ENCODE results near the gene RMI2. TPM values are rescaled to one million over a fixed set of nuclear protein-coding genes. Genes with fewer than 3 reads are reported as not detected.

RMI2 gene
- total RNA-seq: 1 to 10 TPM in 4 of 6 donors, under 1 TPM in 2; 0.35 to 3.2 (median 1.2) TPM
- polyA plus RNA-seq: 1 to 10 TPM in 1 of 2 donors, under 1 TPM in 1; 0.65 to 1.5 TPM

DNA sequence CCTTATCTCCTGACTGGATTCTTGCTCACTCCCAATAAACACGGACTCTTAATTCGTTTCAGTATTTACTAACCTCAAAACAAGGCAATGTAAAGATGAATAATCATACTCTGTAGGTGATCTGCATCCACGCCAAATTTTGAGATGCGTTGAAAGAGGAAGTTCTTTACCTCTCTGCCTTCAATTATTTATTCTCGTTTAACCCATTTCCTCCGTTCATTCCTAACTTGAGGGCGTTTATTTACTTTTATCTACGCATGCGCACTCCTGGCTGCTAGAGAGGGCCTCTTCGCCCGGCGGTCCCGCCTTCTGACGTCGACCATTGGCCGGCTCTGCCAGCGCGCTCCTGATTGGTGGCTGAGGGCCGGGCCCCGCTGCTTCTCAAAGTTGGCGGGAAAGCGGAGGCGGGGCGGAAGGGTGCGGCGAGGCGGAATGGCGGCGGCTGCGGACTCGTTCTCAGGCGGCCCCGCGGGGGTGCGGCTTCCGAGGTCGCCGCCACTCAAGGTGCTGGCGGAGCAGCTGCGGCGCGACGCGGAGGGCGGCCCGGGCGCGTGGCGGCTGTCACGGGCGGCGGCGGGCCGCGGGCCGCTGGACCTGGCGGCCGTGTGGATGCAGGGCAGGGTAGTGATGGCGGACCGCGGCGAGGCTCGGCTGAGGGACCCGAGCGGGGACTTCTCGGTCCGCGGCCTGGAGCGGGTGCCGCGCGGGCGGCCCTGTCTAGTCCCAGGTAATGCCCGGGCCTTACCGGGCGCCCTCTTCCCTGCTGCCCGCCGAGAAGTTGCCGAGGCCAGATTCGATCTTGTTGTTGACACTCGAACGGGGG is at the start of gene RMI2:
TSS of gene RMI2 (plus strand) at position 420 of the 823 bp plus-strand sequence. CDS start at position 433, 13 bp downstream.
- intact Hi-C loops (cut with DNase I): no loop called here
- ATAC-seq (peak; percentile 99 to 100 (median 99)), FAIRE-seq (peak; percentile 85), DNase-seq (peak; percentile 95 to 99 (median 96))
- Histone ChIP-seq H3K9me3 (no peaks in the 10 kb centered on the region), H3K27me3 (no peaks in the 10 kb centered on the region), H3K36me3 (no peaks in the 10 kb centered on the region), H3K27ac (no peak within 1 kb of the TSS), H3K4me3 (peak within 1 kb of the TSS; percentile 27 to 52 (median 51)), H3K4me1 (peaks cover 0 to 4% (median 0%) of the 10 kb centered on the region in 3 donors)
- WGBS, 2 donors: 0% methylated on average over 77 to 82 of the region's 82 CpGs
- TF ChIP-seq, protein P1, sequence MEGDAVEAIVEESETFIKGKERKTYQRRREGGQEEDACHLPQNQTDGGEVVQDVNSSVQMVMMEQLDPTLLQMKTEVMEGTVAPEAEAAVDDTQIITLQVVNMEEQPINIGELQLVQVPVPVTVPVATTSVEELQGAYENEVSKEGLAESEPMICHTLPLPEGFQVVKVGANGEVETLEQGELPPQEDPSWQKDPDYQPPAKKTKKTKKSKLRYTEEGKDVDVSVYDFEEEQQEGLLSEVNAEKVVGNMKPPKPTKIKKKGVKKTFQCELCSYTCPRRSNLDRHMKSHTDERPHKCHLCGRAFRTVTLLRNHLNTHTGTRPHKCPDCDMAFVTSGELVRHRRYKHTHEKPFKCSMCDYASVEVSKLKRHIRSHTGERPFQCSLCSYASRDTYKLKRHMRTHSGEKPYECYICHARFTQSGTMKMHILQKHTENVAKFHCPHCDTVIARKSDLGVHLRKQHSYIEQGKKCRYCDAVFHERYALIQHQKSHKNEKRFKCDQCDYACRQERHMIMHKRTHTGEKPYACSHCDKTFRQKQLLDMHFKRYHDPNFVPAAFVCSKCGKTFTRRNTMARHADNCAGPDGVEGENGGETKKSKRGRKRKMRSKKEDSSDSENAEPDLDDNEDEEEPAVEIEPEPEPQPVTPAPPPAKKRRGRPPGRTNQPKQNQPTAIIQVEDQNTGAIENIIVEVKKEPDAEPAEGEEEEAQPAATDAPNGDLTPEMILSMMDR (IDR thresholded peaks at IDR 0.05): no peak

DNA sequence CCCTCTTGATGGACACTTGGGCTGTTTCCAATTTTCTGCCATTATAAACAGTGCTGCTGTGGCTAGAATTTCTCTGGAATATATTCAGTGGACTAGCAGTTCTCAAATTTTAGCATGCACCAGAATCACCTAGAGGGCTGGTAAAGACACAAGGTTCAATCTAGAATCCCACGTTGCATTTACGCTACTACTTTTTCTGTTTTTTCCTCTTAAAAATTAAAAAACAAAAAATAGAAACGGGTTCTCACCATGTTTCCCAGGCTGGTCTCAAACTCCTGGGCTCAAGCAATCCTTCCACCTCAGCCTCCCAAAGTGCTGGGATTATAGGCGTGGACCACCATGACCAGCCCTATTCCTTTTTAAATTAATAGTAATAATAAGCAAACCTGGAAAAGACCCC is 49.6 kb upstream of the RMI2 start:
- no peak overlapping the region for H3K27ac ChIP-seq
- no peaks in the 10 kb centered on the region for H3K9me3 ChIP-seq
- FAIRE-seq (no peak), ATAC-seq (no peak), DNase-seq (no peak)
- no peaks in the 10 kb centered on the region for H3K36me3 ChIP-seq
- H3K27me3 ChIP-seq: no peaks in the 10 kb centered on the region
- H3K4me1 ChIP-seq: peaks cover 12 to 23% (median 16%) of the 10 kb centered on the region in 3 donors
- WGBS, 2 donors: 89 to 92% methylated on average over 4 of the region's 4 CpGs
- no peak overlapping the region for H3K4me3 ChIP-seq
- TF ChIP-seq, protein P1 (IDR thresholded peaks at IDR 0.05): no peak
- intact Hi-C loops (cut with DNase I): no loop called here

DNA sequence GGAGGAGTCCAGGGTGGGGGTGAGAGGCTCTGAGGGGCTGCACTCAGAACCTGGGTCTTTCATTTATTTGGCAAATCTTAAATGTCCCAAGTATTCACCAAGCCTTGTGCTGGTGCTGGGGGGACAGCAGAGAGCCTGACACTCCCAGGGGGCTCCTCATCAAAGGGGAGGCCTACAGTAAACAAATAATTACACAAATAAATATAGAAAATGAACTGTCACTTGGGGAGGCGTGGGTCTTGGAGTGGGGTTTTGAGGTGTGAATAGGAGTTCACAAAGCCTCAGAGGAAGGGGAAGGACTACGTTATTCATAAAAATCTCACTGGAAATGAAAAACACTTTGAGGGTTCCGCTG is 48.9 kb upstream of the RMI2 start:
- peak overlapping the region in 2 of 4 donors; percentile 69 to 72 for H3K27ac ChIP-seq
- no peak for FAIRE-seq

DNA sequence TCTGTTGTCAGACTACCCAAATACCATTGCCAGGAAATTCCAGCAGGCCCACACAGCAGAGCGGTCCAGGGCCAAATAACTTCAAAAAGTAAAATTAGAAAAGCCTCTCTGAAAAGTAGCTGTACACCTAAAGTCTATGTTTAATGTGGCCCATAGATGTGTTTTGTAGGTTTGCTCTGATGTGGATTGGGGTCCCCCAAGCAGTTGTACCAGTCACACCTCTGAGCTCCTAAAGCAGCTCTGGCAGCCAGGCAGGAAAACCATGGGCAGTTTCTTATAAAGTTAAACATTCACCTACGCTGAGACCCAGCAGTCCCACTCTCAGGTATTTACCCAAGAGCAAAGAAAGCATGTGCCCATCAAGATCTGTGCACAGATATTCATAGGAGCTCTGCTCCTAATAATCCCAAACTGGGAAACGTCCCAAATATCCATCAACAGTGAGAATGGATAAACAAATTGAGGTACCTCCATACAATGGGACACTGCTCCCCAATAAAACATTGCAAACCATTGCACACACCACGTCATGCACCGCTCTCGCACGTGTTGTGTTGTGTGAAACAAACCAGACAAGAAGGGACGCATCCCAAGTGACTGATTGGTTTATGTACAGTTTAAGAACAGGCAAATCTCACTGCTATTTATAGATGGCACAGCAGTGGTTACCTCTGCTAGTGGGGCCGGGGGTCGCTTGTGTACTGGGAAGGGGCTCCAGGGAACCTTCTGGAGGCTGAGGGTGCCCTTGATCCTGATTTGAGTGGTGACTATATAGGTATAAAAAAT is 48.4 kb upstream of the RMI2 start:
- peak in 2 of 6 donors; percentile 21 to 43 for DNase-seq
- Histone ChIP-seq H3K27ac (peak overlapping the region; percentile 35 to 72 (median 52)), H3K4me3 (peak overlapping the region in 2 of 4 donors; percentile 13 to 14), H3K36me3 (no peaks in the 10 kb centered on the region), H3K4me1 (peaks cover 12 to 23% (median 16%) of the 10 kb centered on the region in 3 donors), H3K9me3 (no peaks in the 10 kb centered on the region), H3K27me3 (no peaks in the 10 kb centered on the region)
- WGBS, 2 donors: 22% methylated on average over 9 to 10 of the region's 10 CpGs
- intact Hi-C loops (cut with DNase I): no loop called here
- TF ChIP-seq, protein P1 (IDR thresholded peaks at IDR 0.05): no peak
- FAIRE-seq: no peak
- ATAC-seq: peak; percentile 60 to 81 (median 76)

More for the DNA sequence above, 48.9 kb upstream of the RMI2 start:
- TF ChIP-seq, protein P1 (IDR thresholded peaks at IDR 0.05): no peak
- WGBS, 2 donors: 77 to 80% methylated on average over 3 of the region's 3 CpGs
- Histone ChIP-seq H3K4me3 (no peak overlapping the region), H3K36me3 (no peaks in the 10 kb centered on the region), H3K9me3 (no peaks in the 10 kb centered on the region), H3K27me3 (no peaks in the 10 kb centered on the region), H3K4me1 (peaks cover 12 to 23% (median 16%) of the 10 kb centered on the region in 3 donors)
- DNase-seq (no peak), ATAC-seq (no peak)
- intact Hi-C loops (cut with DNase I): no loop called here
